NCI-H226 (cell line): Measurements from ENCODE around the gene PLD2.
"Not testable (repeated sequence)": the region's sequence is repeated elsewhere in the genome, so short reads cannot be mapped to it uniquely, and the experiment has no call there.

Experiments used
- DNase-seq: peaks from one replicate; pipeline ENCODE4 v3.0.0-alpha.2; 2015

The PLD2 gene

DNA sequence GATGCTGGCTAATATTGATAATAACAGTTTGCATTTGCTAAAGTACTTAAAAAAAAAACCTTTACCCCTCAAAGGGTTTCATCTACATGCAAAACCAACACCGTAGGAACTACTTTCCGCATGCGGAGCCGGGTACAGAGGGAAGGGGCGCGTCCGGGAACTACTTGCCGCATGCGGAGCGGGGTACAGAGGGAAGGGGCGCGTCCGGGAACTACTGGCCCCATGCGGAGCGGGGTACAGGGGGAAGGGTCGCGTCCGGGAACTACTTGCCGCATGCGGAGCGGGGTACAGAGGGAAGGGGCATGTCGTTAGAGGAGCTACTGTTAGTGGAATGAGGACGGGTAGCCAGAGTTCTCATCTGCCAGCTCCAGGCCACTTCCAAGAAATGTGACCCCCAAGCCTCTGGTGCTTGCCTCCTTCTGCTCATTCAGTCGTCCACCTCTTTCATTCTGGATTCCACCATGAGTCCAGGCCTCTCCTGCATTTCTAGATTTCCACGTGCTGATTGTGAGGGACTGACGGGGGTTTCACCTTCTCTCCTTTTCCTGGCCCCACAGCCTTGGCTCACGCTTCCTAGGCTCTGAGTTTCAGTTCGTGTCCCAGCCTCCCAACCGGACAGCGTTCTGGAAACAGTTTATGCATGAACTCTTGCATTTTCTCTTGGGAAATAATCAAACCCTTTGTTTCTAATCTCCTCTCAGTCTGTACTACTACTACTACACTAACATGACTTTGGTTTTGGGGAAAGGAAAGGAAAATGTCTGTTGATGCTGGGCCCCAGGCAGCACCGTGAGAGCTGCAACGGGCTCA is 53.1 kb downstream of the PLD2 start:
- DNase-seq, result no peak

DNA sequence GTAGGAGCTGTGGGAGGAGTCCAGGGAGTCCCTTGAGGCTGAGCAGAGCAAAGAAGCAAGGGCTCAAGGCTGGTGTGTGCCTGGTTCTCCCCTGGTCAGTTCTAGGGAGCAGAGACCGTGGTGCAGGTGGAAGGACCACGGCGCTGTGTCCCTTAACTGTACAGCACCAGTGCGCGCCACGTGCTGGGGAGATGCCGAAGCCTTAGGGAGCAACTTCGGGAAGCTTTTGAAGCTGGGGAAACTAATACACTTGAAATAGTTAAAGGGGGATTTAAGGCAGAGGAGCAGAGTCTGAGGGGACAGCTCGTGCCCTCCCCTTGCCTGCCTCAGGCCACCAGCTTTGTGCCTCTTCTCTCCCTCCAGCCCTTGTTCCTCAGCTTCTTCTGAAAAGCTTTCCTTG is 53.7 kb downstream of the PLD2 start:
- DNase-seq, result no peak

DNA sequence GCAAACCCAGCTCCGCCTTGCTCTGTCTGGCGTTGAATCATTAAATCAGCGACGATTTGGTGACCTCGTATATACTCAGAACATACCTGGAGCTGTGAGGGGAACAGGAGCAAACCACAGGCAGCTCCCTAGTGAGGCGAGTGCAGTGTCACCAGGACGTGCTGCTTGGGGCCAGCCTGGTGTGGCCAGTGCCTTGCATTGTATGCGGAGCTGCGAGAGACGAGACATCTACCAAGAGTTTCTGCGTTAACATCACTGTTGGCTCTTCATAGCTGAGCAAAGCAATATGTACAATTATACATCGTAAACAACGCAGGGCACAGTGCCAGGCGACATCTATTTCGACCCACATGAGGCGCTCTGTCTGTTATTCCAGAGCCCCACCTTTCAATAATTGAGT is 54.1 kb downstream of the PLD2 start:
- no peak for DNase-seq

DNA sequence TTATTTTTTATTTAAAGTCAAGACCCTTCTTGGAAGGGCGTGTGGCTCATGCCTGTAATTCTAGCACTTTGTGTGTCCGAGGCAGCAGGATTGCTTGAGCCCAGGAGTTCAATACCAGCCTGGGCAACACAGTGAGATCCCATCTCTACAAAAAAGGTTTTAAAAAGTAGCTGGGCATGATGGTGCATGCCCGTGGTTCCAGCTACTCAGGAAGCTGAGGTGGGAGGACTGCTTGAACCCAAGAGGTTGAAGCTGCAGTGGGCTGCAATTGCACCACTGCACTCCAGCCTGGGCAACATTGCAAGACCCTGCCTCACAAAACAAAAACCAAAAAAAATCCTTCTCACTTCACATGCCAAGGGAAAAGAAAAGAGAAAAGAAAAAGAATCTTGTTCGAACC is 55.8 kb downstream of the PLD2 start:
- DNase-seq, result no peak

DNA sequence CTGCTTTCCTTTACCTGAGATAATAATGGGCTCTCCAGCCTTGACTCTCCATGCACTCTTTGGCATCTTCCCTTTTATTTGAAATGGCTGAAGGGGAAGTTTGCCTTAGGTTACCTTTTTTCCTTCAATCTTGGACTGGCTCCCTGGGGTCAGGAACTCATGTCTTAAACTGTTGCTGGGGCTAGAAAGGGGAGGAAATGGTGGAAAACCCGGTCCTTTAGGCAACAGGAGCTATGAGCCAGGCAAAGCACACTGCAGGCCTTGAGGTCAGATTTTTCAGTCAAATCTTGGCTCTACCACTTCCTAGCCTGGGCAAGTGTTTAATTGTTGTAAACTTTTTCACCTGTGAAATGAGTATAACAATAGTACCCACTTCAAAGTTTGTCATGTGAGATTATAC is 56.4 kb downstream of the PLD2 start:
- no peak for DNase-seq

DNA sequence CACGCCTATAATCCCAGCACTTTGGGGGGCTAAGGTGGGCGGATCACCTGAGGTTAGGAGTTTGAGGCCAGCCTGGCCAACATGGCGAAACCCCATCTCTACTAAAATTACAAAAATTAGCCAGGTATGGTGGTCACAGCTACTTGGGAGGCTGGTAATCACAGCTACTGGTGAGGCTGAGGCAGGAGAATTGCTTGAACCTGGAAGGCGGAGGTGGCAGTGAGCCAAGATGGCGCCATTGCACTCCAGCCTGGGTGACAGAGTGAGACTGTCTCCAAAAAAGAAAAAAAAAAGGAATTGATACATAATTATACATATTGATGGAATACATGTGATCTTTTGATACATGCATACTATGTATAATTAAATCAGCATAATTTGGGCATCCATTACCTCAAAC is 60.6 kb downstream of the PLD2 start:
- not testable (repeated sequence) for DNase-seq

DNA sequence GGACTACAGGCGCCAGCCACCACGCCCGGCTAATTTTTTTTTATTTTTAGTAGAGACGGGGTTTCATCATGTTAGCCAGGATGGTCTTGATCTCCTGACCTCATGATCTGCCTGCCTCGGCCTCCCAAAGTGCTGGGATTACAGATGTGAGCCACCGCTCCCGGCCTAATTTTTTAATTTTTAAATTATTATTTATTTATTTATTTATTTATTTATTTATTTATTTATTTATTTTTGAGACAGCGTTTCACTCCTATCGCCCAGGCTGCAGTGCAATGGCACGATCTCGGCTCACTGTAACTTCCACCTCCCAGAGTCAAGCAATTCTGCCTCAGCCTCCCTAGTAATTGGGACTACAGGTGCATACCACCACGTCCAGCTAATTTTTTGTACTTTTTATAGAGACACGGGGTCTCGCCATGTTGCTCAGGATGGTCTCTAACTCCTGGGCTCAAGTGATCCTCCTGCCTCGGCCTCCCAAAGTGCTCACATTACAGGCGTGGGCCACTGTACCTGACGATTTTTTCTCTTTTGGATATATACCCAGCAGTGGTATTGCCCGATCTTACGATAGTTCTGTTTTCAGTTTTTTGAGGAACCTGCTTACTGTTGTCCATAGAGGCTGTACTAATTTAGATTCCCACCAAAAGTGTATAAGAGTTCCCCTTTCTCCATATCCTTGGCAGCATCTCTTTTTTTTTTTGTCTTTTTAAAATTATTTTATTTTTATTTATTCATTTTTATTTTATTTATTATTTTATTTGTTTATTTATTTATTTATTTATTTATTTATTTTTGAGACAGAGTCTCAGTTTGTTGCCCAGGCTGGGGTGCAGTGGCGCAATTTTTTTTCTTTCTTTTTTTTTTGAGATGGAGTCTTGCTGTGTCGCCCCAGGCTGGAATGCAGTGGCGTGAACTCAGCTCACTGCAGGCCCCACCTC is 62.4 kb downstream of the PLD2 start:
- DNase-seq, result not testable (repeated sequence)

DNA sequence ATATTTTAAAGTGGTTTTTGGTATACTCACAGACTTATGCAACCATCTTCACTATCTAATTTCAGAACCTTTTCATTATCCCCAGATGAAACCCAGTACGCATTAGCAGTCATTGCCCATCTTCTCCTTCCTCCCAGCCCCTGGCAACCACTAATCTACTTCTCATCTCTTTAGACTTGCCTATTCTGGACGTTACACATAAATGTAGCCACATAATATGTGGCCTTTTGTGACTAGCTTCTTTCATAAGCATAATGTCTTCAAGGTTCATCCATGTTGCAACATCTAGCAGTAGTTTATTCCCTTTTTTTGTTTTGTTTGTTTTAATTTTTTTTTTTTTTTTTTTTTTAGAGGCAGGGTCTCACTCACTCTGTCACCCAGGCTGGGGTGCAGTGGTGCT is 63.9 kb downstream of the PLD2 start:
- no peak for DNase-seq

DNA sequence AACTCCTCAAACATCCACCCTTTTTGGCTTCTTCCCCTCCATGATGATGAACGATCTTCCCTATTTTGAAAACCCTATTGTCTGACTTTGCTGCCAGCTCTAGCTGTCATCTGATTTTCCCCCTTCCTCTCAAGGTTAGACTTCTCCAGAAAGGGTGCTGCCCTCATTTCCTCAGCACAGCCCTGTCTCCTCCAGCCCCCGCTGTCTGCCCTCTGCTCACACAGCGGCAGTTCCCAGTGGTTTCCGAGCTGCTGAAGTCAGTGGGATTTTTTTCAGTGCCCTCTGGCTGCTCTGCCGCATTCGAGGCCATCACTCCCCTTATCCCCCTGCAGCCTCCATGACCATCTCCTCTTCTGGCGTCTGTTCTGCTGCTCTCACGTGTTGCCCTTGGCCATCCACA is 65.8 kb downstream of the PLD2 start:
- DNase-seq, result no peak
